Tibial nerve (tissue), 4 donors: Measurements from ENCODE around the gene ICA1L.

Source experiments
- EP300 ChIP-seq, 2 donors: sonication (generic); formaldehyde crosslinking; IDR thresholded peaks; one replicate each; pipeline ENCODE4 v1.6.1; 2017; ENCODE audit warnings: antibody characterized with exemption in 2 of 2, mild to moderate bottlenecking in 1 of 2
- POLR2A ChIP-seq, 2 donors: fragments of 450-650 bp; IDR thresholded peaks; one replicate each; pipeline ENCODE4 v1.6.1; 2017; ENCODE audit warnings: antibody characterized with exemption in 2 of 2, mild to moderate bottlenecking in 2 of 2, moderate library complexity in 2 of 2
- TF ChIP-seq, protein P1 (sequence below), 5 experiments: fragments of 200-600 bp in 3 of 5; fragments of 450-650 bp in 2 of 5; sonication (generic) in 3 of 5; IDR thresholded peaks; one replicate each; pipeline ENCODE4 v1.5.1; 2016 to 2019; ENCODE audit warnings: antibody characterized with exemption in 5 of 5, mild to moderate bottlenecking in 3 of 5, moderate library complexity in 2 of 5

DNA sequence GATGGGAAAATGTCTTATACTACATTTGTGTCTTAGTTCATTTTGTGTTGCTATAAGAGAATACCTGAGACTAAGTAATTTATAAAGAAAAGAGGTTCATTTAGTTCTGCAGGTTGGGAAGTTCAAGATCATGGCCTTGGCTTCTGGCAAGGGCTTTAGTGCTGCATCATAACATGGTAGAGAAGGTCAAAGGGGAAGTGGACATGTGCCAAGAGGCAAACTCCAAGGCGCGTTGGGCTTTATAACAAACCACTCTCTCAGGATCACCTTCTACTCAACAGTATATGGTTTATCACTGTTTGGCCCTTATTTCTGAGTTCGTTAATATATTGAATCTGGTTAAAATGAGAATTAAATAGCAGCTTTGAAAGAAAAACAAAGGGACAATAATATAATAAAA lies 58.2 kb downstream of the ICA1L start:
- TF ChIP-seq, protein P1, sequence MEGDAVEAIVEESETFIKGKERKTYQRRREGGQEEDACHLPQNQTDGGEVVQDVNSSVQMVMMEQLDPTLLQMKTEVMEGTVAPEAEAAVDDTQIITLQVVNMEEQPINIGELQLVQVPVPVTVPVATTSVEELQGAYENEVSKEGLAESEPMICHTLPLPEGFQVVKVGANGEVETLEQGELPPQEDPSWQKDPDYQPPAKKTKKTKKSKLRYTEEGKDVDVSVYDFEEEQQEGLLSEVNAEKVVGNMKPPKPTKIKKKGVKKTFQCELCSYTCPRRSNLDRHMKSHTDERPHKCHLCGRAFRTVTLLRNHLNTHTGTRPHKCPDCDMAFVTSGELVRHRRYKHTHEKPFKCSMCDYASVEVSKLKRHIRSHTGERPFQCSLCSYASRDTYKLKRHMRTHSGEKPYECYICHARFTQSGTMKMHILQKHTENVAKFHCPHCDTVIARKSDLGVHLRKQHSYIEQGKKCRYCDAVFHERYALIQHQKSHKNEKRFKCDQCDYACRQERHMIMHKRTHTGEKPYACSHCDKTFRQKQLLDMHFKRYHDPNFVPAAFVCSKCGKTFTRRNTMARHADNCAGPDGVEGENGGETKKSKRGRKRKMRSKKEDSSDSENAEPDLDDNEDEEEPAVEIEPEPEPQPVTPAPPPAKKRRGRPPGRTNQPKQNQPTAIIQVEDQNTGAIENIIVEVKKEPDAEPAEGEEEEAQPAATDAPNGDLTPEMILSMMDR (IDR thresholded peaks at IDR 0.05) = no peak
- TF ChIP-seq POLR2A (IDR thresholded peaks at IDR 0.05) (no peak), EP300 (IDR thresholded peaks at IDR 0.05) (no peak)
